PFSK-1 (cell line): Measurements from ENCODE around the gene PRPF38A.

Experiments used
- FOXP2 ChIP-seq: optimal IDR thresholded peaks from 2 replicates; pipeline ENCODE3; 2011; ENCODE audit warnings: borderline replicate concordance, control low read depth, inconsistent platforms; ENCODE audit not compliant: insufficient read depth; ENCODE audit errors: extremely low read length, extremely low read depth
- POLR2AphosphoS5 ChIP-seq: IDR thresholded peaks from 2 replicates; pipeline ENCODE4 v1.6.1; 2012; ENCODE audit warnings: low read depth, mild to moderate bottlenecking, control low read depth, low read length, moderate library complexity
- REST ChIP-seq, 2 experiments: IDR thresholded peaks; 2 replicates each; pipeline versions ENCODE4 v1.6.1 to v1.8.0; 2011 to 2012; ENCODE audit warnings: low read depth in 2 of 2, low read length in 2 of 2, control low read depth in 1 of 2, inconsistent platforms in 1 of 2, mild to moderate bottlenecking in 1 of 2, moderate library complexity in 1 of 2; ENCODE audit not compliant: insufficient read depth in 1 of 2
- SIN3A ChIP-seq: IDR thresholded peaks from 2 replicates; pipeline ENCODE4 v1.6.1; 2012; ENCODE audit warnings: mild to moderate bottlenecking, low read length, moderate library complexity, borderline replicate concordance; ENCODE audit not compliant: insufficient read depth
- TAF1 ChIP-seq: IDR thresholded peaks from 2 replicates; pipeline ENCODE4 v1.6.1; 2012; ENCODE audit warnings: low read length, control low read depth, borderline replicate concordance; ENCODE audit not compliant: insufficient read depth

The PRPF38A gene

DNA sequence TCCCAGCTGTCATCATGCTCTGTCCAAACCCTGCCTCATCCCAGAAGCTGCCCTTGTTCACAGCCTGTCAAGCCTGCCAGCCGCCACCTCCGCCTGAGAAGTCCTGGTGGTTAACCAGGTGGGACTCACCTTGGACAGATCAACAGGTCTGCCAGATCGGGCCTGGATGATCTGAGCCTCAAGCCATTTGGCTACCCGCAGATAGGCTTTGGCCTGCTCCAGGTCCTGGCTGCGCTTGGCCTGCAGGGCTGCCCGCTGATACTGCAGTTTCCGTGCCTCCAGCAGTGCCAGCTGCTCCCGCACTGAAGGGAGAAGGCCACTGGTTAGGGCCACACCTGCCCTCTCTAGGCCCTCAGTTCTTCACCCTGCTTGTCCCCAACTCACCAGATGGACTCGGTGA, 47.0 kb upstream of the PRPF38A start:
- no peak for TF ChIP-seq TAF1
- TF ChIP-seq SIN3A: no peak
- TF ChIP-seq FOXP2: no peak
- TF ChIP-seq REST (IDR thresholded peaks at IDR 0.05; ENCODE audit: insufficient read depth in 1 of 2, low read depth in 2 of 2, low read length in 2 of 2): no peak
- TF ChIP-seq POLR2AphosphoS5: no peak

DNA sequence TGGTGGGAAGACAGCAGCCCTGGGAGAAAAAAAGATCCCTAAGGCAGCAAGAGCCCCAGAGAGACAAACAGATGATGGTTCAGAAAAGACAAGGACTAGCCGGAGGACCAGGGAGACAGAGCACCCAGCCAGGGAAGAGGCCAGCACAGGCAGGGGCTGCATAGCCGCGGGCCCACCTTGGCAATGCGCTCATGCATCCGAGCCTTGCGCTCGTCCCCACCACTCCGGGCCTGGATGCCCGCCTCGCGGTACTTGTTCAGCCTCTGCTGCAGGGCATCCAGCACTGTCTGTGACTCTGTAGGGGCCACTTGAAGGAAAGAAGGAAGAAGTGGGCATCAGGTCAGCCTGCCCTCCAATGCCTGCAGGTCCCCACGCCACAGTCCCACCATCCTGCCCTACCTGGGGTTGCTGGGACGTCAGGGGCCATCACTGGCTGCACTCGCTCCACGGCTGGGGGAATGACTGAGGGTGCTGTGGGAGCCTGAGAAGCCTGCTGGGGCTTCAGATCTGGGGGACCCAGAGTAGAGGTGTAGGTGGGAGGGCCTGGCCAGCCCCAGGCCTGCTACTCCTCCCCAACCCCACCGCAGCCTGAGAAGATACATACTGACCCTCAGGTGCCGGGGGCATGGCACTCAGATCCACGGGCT, 45.4 kb upstream of the PRPF38A start:
- no peak for TF ChIP-seq FOXP2

DNA sequence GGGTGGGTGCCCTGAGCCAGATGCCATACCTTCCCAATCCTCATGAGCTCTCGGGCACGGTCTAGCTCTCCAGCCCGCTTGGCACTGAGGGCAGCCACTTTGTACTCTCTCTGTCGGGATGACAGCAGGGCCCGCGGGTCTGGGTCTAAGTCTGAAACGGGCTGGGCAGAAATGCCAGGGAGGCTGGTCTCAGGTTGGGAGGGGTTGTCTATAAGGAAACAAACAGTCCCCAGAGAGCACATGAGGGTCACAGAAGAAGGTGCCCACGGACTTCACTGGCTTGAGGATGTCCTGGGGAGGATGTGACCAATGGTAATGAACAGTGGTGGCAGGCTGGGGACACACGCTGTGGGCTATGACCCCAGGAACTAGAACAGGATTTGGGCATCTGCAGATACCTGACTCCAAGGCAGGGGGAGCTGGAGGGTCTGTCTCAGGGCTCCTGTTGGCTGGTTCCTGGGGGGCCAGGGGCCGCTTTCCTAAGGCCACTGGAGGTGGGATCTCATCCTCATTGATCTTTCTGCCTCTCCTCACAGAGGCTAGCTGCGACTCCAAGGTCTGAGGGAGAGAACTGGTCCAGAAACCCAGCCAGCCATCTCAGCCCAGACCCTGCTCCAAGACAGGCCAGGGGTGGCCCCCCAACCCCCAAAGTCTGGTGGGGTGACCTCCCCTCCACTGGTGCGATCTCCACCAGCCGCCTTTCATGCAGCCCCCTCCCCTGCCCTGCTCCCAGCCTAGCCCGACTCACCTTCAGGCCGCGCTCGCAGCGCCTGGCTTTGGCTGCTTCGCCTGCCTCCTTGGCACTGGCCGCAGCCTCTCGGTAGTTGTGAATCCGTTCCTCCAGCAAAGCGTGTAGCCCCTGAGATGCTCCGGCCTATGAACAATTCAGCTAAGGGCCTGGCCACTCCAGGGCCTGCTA, 44.5 kb upstream of the PRPF38A start:
- TF ChIP-seq POLR2AphosphoS5: no peak
- no peak for TF ChIP-seq FOXP2
- TF ChIP-seq SIN3A: no peak

GRCh38 chr1:52360595-52360968, 43.8 kb upstream of the PRPF38A start:
- TF ChIP-seq REST (IDR thresholded peaks at IDR 0.05; ENCODE audit: insufficient read depth in 1 of 2, low read depth in 2 of 2, low read length in 2 of 2) (no peak), FOXP2 (no peak), POLR2AphosphoS5 (no peak), SIN3A (no peak), TAF1 (no peak)

- TF ChIP-seq REST (IDR thresholded peaks at IDR 0.05; ENCODE audit: insufficient read depth in 1 of 2, low read depth in 2 of 2, low read length in 2 of 2) (no peak), TAF1 (no peak), SIN3A (no peak)
Observed at GRCh38 chr1:52364235-52364839, 40.1 kb upstream of the PRPF38A start.

- no peak for TF ChIP-seq POLR2AphosphoS5
- no peak for TF ChIP-seq TAF1
- no peak for TF ChIP-seq FOXP2
- TF ChIP-seq REST (IDR thresholded peaks at IDR 0.05; ENCODE audit: insufficient read depth in 1 of 2, low read depth in 2 of 2, low read length in 2 of 2): no peak
- no peak for TF ChIP-seq SIN3A
Observed at GRCh38 chr1:52365071-52365745, 39.2 kb upstream of the PRPF38A start.
